Endothelial cell of umbilical vein (primary cell): Measurements from ENCODE around the gene PXN. TPM values are rescaled to one million over a fixed set of nuclear protein-coding genes. Genes with fewer than 3 reads are reported as not detected.

Experiments used
- BruUV-seq: library from RNA; stranded (reverse); fragments of 400-500 nt; replicated peaks from 2 replicates; lab custom pipeline; 2021; lab: Mats Ljungman, UMichigan
- CTCF ChIA-PET: fragments of 300-600, 350-600 bp; sonication (Branson Sonifier 250); formaldehyde crosslinking; loops from one replicate; lab custom pipeline; 2021; ENCODE audit warnings: antibody characterized with exemption, inconsistent platforms; lab: Charles Lee
- POLR2A ChIA-PET: fragments of 300-600, 350-600 bp; sonication (Branson Sonifier 250); formaldehyde crosslinking; loops from one replicate; lab custom pipeline; 2021; ENCODE audit warnings: antibody characterized with exemption, inconsistent platforms; lab: Charles Lee
- DNase-seq: peaks from one replicate; pipeline ENCODE4 v3.0.0-alpha.2; 2011; ENCODE audit warnings: low read depth, low spot score
- FAIRE-seq: peaks from 2 replicates; lab custom pipeline; 2011; peaks lifted over from hg19 to GRCh38; lab: Jason Lieb, UNC
- H2AFZ ChIP-seq: 2 replicates; pipeline ENCODE4 v1.6.0; 2012; ENCODE audit warnings: low read depth, low read length, control low read depth, inconsistent platforms
- H3K27ac ChIP-seq: 2 replicates; pipeline ENCODE4 v1.5.1; 2011; ENCODE audit warnings: low read depth, mild to moderate bottlenecking, control low read depth, low read length, moderate library complexity; ENCODE audit not compliant: insufficient read depth
- H3K27me3 ChIP-seq, 2 experiments: 2 replicates each; pipeline versions ENCODE4 v1.6.0 to v1.6.1; 2011; ENCODE audit warnings: low read length in 2 of 2, mixed read lengths in 1 of 2; ENCODE audit not compliant: control insufficient read depth in 2 of 2, insufficient read depth in 2 of 2
- H3K36me3 ChIP-seq, 2 experiments: 2 replicates in 1 of 2; 3 replicates in 1 of 2; pipeline ENCODE4 v1.5.1; 2011; ENCODE audit warnings: low read length in 2 of 2, mild to moderate bottlenecking in 1 of 2, moderate library complexity in 1 of 2; ENCODE audit not compliant: control insufficient read depth in 2 of 2, insufficient read depth in 2 of 2; ENCODE audit errors: extremely low read depth in 1 of 2
- H3K4me1 ChIP-seq: 3 replicates; pipeline ENCODE4 v1.5.1; 2011; ENCODE audit warnings: mild to moderate bottlenecking, low read length; ENCODE audit not compliant: control insufficient read depth, insufficient read depth; ENCODE audit errors: extremely low read depth
- H3K4me2 ChIP-seq: 2 replicates; pipeline ENCODE4 v1.6.1; 2011; ENCODE audit warnings: low read length, control low read depth, mixed read lengths; ENCODE audit not compliant: insufficient read depth
- H3K4me3 ChIP-seq, 3 experiments: fragments of 200-600 bp in 1 of 3; sonication (generic), shearing (Covaris generic) in 1 of 3; replicated peaks in 1 of 3; 2 replicates each; pipeline ENCODE4 v1.5.1; 2011 to 2016; ENCODE audit warnings: control low read depth in 3 of 3, low read length in 3 of 3, mild to moderate bottlenecking in 2 of 3, inconsistent platforms in 1 of 3, low read depth in 1 of 3, moderate library complexity in 1 of 3; ENCODE audit not compliant: insufficient read depth in 1 of 3
- H3K79me2 ChIP-seq: 2 replicates; pipeline ENCODE4 v1.6.0; 2012; ENCODE audit warnings: low read length, inconsistent platforms; ENCODE audit not compliant: control insufficient read depth, insufficient read depth
- H3K9ac ChIP-seq: replicated peaks from 2 replicates; pipeline ENCODE3; 2011; ENCODE audit warnings: low read length, control low read depth; ENCODE audit not compliant: insufficient read depth; ENCODE audit errors: extremely low read depth
- H3K9me1 ChIP-seq: replicated peaks from 3 replicates; pipeline ENCODE4 v1.6.0; 2011; ENCODE audit warnings: mild to moderate bottlenecking, low read length; ENCODE audit not compliant: control insufficient read depth, insufficient read depth; ENCODE audit errors: extremely low read depth
- H3K9me3 ChIP-seq: replicated peaks from 2 replicates; pipeline ENCODE4 v1.5.1; 2012; ENCODE audit warnings: low read length, inconsistent platforms; ENCODE audit not compliant: control insufficient read depth, insufficient read depth
- H4K20me1 ChIP-seq: replicated peaks from 2 replicates; pipeline ENCODE3; 2011; ENCODE audit warnings: mild to moderate bottlenecking, low read length; ENCODE audit not compliant: control insufficient read depth, insufficient read depth; ENCODE audit errors: extremely low read depth
- CTCF ChIP-seq, 2 donors: IDR thresholded peaks; 1 replicate in 1 of 2; 2 replicates in 1 of 2; pipeline ENCODE4 v1.5.1; 2011; ENCODE audit warnings: low read length in 2 of 2, mild to moderate bottlenecking in 2 of 2, moderate library complexity in 2 of 2, control low read depth in 1 of 2, inconsistent platforms in 1 of 2, low read depth in 1 of 2; ENCODE audit not compliant: insufficient read depth in 1 of 2; ENCODE audit errors: extremely low read depth in 1 of 2
- EZH2 ChIP-seq: IDR thresholded peaks from 2 replicates; pipeline ENCODE4 v1.6.1; 2012; ENCODE audit warnings: borderline replicate concordance, low read depth, mild to moderate bottlenecking, moderate library complexity, low read length, inconsistent platforms; ENCODE audit not compliant: severe bottlenecking
- FOS ChIP-seq: IDR thresholded peaks from 2 replicates; pipeline ENCODE4 v1.6.1; 2011; ENCODE audit warnings: mild to moderate bottlenecking, low read length, moderate library complexity, borderline replicate concordance; ENCODE audit not compliant: insufficient read depth
- GATA2 ChIP-seq: IDR thresholded peaks from 2 replicates; pipeline ENCODE4 v1.7.0; 2011; ENCODE audit warnings: low read depth, mild to moderate bottlenecking, moderate library complexity, mixed read lengths, low read length; ENCODE audit not compliant: insufficient read length, insufficient read depth
- JUN ChIP-seq: IDR thresholded peaks from 2 replicates; pipeline ENCODE4 v1.6.1; 2011; ENCODE audit warnings: borderline replicate concordance, low read depth; ENCODE audit not compliant: insufficient read length, insufficient read depth
- MAX ChIP-seq: IDR thresholded peaks from 2 replicates; pipeline ENCODE4 v1.6.1; 2011; ENCODE audit not compliant: insufficient read depth, insufficient read length
- MYC ChIP-seq: IDR thresholded peaks from one replicate; pipeline ENCODE4 v1.6.1; 2011; ENCODE audit warnings: mild to moderate bottlenecking, low read depth, low read length
- POLR2A ChIP-seq: IDR thresholded peaks from 2 replicates; pipeline ENCODE4 v1.6.1; 2012; ENCODE audit warnings: low read depth, mild to moderate bottlenecking, control low read depth, low read length
- POLR2AphosphoS5 ChIP-seq: IDR thresholded peaks from 2 replicates; pipeline ENCODE4 v1.6.1; 2012; ENCODE audit warnings: low read depth, mild to moderate bottlenecking, control low read depth, low read length, moderate library complexity; ENCODE audit not compliant: insufficient read depth
- dilution Hi-C: fragments of 300-500 bp; cut with MboI; formaldehyde crosslinking; loops from one replicate; pipeline ENCODE4 v1.15.0; 2019; ENCODE audit warnings: low sequenced_read_pairs; ENCODE audit not compliant: extremely low pct_ligation_motif_present
- intact Hi-C: fragments of 100-400 bp; cut with micrococcal nuclease; formaldehyde crosslinking; loops from one replicate; pipeline ENCODE4 v1.10.0; 2022
- polyA plus RNA-seq, 4 experiments: library from polyadenylated mRNA; depleted of rRNA in 3 of 4; stranded (reverse) in 3 of 4; unstranded in 1 of 4; fragments of >200 nt; gene quantifications; 2 replicates each; pipeline versions ENCODE4 v1.2.1 to v1.2.3, GENCODE V29; 2011 to 2012; ENCODE audit warnings: missing spikeins in 1 of 4
- total RNA-seq: library from RNA; stranded (reverse); gene quantifications from 2 replicates; pipeline ENCODE4 v1.2.3, GENCODE V29; 2021

PXN gene
- total and polyA plus RNA-seq, 2 donors (not counting 3 experiments of a cell fraction or from before 2014, with no cell fraction given), result 132 to 258 TPM

DNA sequence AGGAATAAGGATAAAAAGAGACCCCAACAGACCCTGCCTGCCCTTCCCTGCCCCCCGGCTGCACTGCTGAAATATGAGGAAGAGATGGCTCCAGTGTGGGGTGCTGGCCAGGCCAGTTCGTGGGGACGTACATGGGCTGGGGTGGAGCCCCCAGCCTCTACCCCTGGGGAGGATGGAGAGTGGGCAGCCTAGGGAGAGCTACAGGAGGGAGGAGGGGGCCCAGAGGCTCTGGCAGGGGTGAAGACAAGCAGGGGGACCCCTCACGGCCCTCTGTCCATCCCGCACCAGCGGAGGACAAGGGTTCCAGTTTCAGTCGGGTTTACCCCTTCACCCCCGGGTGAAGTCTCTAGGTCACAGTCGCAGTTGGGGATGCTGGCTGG lies 53.6 kb downstream of the PXN start:
- BruUV-seq, result no TSS peak
- H3K79me2 ChIP-seq, result no peaks in the 10 kb centered on the region
- POLR2A ChIA-PET, result interaction anchor here (3.9 kb wide), 1 partner anchor 11 kb away, joined by 30 read pairs; the partner anchor contains the start of gene RPLP0

More for the DNA sequence above, 53.6 kb downstream of the PXN start:
- H3K4me1 ChIP-seq, result no peaks in the 10 kb centered on the region
- no peaks in the 10 kb centered on the region for H3K9me1 ChIP-seq
- H3K9me3 ChIP-seq, result no peaks in the 10 kb centered on the region
- FAIRE-seq (no peak), DNase-seq (no peak)
- no peak overlapping the region for H2AFZ ChIP-seq
- H3K4me3 ChIP-seq, result no peak overlapping the region
- no peak overlapping the region for H3K27ac ChIP-seq
- no peak overlapping the region for H3K4me2 ChIP-seq
- no peak for TF ChIP-seq FOS
- no peak for TF ChIP-seq MYC
- no peak for TF ChIP-seq POLR2A
- no peak for TF ChIP-seq JUN
- no peak for TF ChIP-seq MAX
- TF ChIP-seq GATA2, result no peak
- TF ChIP-seq EZH2, result no peak
- no peak for TF ChIP-seq POLR2AphosphoS5
- TF ChIP-seq CTCF (IDR thresholded peaks at IDR 0.05; ENCODE audit: extremely low read depth in 1 of 2, insufficient read depth in 1 of 2, low read depth in 1 of 2, low read length in 2 of 2), result no peak
- CTCF ChIA-PET, result interaction anchor here (1.0 kb wide), 1 partner anchor 54 kb away, joined by 3 read pairs; the partner anchor contains the start of gene PXN
- peaks cover 21 to 59% of the 10 kb centered on the region in 2 experiments for H3K36me3 ChIP-seq
- H4K20me1 ChIP-seq, result no peaks in the 10 kb centered on the region
- dilution Hi-C loops, result no loop called here
- intact Hi-C loops, result no loop called here
- no peak overlapping the region for H3K9ac ChIP-seq
- H3K27me3 ChIP-seq, result no peaks in the 10 kb centered on the region
